HepG2 (cell line): ENCODE results near the gene KRTCAP2. TPM values are rescaled to one million over a fixed set of nuclear protein-coding genes. Genes with fewer than 3 reads are reported as not detected.

Source experiments
- ATF7-NPFF ChIP-seq: sonication (generic); formaldehyde crosslinking; IDR thresholded peaks from 2 replicates; pipeline ENCODE4 v1.8.1; 2023; ENCODE audit warnings: mild to moderate bottlenecking, low read depth, missing genetic modification reagents, moderate library complexity
- ELF1 ChIP-seq: sonication (generic); formaldehyde crosslinking; IDR thresholded peaks from 2 replicates; pipeline ENCODE4 v1.4.0; 2020; ENCODE audit warnings: missing genetic modification reagents
- GABPA ChIP-seq, 2 experiments: IDR thresholded peaks; 2 replicates each; pipeline ENCODE4 v1.6.1; 2011 to 2016; ENCODE audit warnings: low read depth in 2 of 2, low read length in 1 of 2, missing biosample characterization in 1 of 2, missing genetic modification characterization in 1 of 2
- GATAD1 ChIP-seq: IDR thresholded peaks from 2 replicates; pipeline ENCODE4 v1.6.1; 2016; ENCODE audit warnings: missing genetic modification reagents, missing compliant biosample characterization
- RAD51 ChIP-seq: fragments of 450-650 bp; IDR thresholded peaks from 2 replicates; pipeline ENCODE4 v1.6.1; 2016; ENCODE audit warnings: borderline replicate concordance
- TBP ChIP-seq: sonication (generic); formaldehyde crosslinking; IDR thresholded peaks from 2 replicates; pipeline ENCODE4 v1.5.0; 2020; ENCODE audit warnings: missing genetic modification reagents
- ZNF546 ChIP-seq: sonication (generic); formaldehyde crosslinking; conservative IDR thresholded peaks from 2 replicates; pipeline ENCODE4 v1.8.1; 2023; ENCODE audit warnings: mild to moderate bottlenecking, missing genetic modification reagents
- polyA plus RNA-seq, 8 experiments: library from polyadenylated mRNA; depleted of rRNA in 3 of 8; stranded (reverse) in 7 of 8; unstranded in 1 of 8; fragments of >200 nt; fragmentation: Illumina TruSeq in 4 of 8; extraction: Trizol in 4 of 8; gene quantifications; 2 replicates each; pipeline versions ENCODE4 v1.2.1 to v1.2.3, GENCODE V29; 2011 to 2016; ENCODE audit warnings: low read depth in 4 of 8, missing spikeins in 1 of 8, mixed read lengths in 1 of 8; ENCODE audit not compliant: insufficient read depth in 1 of 8
- total RNA-seq, 5 experiments: library from RNA; depleted of rRNA; stranded (reverse); fragments of >200 nt; fragmentation: Illumina TruSeq; extraction: Trizol; gene quantifications; 2 replicates each; pipeline ENCODE4 v1.2.3, GENCODE V29; 2016; ENCODE audit warnings: low read depth in 1 of 5
- TF ChIP-seq, protein P1 (sequence below): sonication (generic); formaldehyde crosslinking; IDR thresholded peaks from 2 replicates; pipeline ENCODE4 v1.4.0; 2020; ENCODE audit warnings: missing genetic modification reagents, borderline replicate concordance
- TF ChIP-seq, protein P2 (sequence below): sonication (generic); formaldehyde crosslinking; IDR thresholded peaks from 2 replicates; pipeline ENCODE4 v1.5.1; 2020; ENCODE audit warnings: missing genetic modification reagents, mild to moderate bottlenecking, borderline replicate concordance
- TF ChIP-seq, protein P3 (sequence below), 2 experiments: sonication (generic) in 1 of 2; formaldehyde crosslinking in 1 of 2; IDR thresholded peaks; 2 replicates each; pipeline versions ENCODE4 v1.6.1 to v1.9.0; 2014 to 2022; ENCODE audit warnings: antibody characterized with exemption in 1 of 2, borderline replicate concordance in 1 of 2, inconsistent platforms in 1 of 2, low read depth in 1 of 2, missing genetic modification reagents in 1 of 2

The KRTCAP2 gene
- total and polyA plus RNA-seq, 2 of the 13 experiments (the other 11 are each of a cell fraction or from before 2014, with no cell fraction given): 77.3 to 79.4 TPM

DNA sequence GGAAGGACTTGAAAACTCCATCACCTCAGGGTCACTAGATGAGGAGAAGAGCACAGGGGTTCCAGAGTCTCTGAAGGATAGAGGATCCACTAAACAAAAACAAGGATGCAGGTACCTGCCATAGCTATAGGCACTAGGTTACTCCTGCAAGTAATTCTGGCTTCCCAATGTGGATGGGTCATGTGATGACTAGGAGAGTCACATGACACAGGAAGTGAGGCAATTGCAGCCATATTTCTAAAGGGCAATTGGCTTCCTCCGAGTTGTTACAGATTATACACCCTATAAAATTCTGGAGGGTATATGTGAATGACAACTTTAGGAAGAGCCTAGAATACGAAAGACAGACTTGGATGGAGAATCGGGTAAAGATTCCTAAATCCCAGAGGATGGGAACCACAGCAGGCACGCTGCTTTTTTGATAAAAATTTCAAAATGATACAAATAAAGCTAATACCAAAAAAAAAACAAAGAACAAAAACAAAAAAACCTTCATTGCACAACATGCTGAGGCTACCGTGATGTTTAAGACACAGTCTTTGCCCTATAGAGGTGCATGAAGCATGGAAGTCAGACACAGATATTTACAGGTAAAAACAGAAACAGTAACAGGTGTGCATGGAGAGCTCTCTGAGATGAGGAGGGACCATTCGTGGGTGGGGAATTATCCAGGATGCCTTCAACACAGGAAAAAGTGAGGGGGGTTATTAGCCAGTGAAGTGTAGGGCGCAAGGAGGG, 45.9 kb upstream of the KRTCAP2 start (continued):
- TF ChIP-seq, protein P1, sequence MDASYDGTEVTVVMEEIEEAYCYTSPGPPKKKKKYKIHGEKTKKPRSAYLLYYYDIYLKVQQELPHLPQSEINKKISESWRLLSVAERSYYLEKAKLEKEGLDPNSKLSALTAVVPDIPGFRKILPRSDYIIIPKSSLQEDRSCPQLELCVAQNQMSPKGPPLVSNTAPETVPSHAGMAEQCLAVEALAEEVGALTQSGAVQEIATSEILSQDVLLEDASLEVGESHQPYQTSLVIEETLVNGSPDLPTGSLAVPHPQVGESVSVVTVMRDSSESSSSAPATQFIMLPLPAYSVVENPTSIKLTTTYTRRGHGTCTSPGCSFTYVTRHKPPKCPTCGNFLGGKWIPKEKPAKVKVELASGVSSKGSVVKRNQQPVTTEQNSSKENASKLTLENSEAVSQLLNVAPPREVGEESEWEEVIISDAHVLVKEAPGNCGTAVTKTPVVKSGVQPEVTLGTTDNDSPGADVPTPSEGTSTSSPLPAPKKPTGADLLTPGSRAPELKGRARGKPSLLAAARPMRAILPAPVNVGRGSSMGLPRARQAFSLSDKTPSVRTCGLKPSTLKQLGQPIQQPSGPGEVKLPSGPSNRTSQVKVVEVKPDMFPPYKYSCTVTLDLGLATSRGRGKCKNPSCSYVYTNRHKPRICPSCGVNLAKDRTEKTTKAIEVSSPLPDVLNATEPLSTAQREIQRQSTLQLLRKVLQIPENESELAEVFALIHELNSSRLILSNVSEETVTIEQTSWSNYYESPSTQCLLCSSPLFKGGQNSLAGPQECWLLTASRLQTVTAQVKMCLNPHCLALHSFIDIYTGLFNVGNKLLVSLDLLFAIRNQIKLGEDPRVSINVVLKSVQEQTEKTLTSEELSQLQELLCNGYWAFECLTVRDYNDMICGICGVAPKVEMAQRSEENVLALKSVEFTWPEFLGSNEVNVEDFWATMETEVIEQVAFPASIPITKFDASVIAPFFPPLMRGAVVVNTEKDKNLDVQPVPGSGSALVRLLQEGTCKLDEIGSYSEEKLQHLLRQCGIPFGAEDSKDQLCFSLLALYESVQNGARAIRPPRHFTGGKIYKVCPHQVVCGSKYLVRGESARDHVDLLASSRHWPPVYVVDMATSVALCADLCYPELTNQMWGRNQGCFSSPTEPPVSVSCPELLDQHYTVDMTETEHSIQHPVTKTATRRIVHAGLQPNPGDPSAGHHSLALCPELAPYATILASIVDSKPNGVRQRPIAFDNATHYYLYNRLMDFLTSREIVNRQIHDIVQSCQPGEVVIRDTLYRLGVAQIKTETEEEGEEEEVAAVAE (CRISPR knock-in tag): no peak
- TF ChIP-seq ATF7-NPFF (no peak), GABPA (IDR thresholded peaks at IDR 0.05; ENCODE audit: low read depth, low read length) (no peak), GABPA (CRISPR knock-in tag; IDR thresholded peaks at IDR 0.05; ENCODE audit: low read depth) (no peak), GATAD1 (CRISPR knock-in tag) (peak; percentile 40; the same call in 1 of the 2 replicates), ELF1 (peak; percentile 34; the same call in 1 of the 2 replicates), TBP (CRISPR knock-in tag) (no peak), RAD51 (peak; percentile 89), ZNF546 (CRISPR knock-in tag) (no peak)
- TF ChIP-seq, protein P2, sequence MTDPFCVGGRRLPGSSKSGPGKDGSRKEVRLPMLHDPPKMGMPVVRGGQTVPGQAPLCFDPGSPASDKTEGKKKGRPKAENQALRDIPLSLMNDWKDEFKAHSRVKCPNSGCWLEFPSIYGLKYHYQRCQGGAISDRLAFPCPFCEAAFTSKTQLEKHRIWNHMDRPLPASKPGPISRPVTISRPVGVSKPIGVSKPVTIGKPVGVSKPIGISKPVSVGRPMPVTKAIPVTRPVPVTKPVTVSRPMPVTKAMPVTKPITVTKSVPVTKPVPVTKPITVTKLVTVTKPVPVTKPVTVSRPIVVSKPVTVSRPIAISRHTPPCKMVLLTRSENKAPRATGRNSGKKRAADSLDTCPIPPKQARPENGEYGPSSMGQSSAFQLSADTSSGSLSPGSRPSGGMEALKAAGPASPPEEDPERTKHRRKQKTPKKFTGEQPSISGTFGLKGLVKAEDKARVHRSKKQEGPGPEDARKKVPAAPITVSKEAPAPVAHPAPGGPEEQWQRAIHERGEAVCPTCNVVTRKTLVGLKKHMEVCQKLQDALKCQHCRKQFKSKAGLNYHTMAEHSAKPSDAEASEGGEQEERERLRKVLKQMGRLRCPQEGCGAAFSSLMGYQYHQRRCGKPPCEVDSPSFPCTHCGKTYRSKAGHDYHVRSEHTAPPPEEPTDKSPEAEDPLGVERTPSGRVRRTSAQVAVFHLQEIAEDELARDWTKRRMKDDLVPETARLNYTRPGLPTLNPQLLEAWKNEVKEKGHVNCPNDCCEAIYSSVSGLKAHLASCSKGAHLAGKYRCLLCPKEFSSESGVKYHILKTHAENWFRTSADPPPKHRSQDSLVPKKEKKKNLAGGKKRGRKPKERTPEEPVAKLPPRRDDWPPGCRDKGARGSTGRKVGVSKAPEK: no peak
- TF ChIP-seq, protein P3, sequence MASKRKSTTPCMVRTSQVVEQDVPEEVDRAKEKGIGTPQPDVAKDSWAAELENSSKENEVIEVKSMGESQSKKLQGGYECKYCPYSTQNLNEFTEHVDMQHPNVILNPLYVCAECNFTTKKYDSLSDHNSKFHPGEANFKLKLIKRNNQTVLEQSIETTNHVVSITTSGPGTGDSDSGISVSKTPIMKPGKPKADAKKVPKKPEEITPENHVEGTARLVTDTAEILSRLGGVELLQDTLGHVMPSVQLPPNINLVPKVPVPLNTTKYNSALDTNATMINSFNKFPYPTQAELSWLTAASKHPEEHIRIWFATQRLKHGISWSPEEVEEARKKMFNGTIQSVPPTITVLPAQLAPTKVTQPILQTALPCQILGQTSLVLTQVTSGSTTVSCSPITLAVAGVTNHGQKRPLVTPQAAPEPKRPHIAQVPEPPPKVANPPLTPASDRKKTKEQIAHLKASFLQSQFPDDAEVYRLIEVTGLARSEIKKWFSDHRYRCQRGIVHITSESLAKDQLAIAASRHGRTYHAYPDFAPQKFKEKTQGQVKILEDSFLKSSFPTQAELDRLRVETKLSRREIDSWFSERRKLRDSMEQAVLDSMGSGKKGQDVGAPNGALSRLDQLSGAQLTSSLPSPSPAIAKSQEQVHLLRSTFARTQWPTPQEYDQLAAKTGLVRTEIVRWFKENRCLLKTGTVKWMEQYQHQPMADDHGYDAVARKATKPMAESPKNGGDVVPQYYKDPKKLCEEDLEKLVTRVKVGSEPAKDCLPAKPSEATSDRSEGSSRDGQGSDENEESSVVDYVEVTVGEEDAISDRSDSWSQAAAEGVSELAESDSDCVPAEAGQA (IDR thresholded peaks at IDR 0.05; ENCODE audit: low read depth): no peak
- TF ChIP-seq, protein P3 (CRISPR knock-in tag; IDR thresholded peaks at IDR 0.05; ENCODE audit: borderline replicate concordance): no peak
- TF ChIP-seq, all 625 proteins: peak for 10
